GM18498 (cell line): Measurements from ENCODE around the gene SORBS2.

Source experiments
- ATAC-seq: cut with Tn5 transposase; IDR thresholded peaks from one replicate; pipeline ENCODE4 v1.9.1; 2021; ENCODE audit warnings: mild to moderate bottlenecking, moderate library complexity; ENCODE audit not compliant: unreplicated experiment

Gene SORBS2

DNA sequence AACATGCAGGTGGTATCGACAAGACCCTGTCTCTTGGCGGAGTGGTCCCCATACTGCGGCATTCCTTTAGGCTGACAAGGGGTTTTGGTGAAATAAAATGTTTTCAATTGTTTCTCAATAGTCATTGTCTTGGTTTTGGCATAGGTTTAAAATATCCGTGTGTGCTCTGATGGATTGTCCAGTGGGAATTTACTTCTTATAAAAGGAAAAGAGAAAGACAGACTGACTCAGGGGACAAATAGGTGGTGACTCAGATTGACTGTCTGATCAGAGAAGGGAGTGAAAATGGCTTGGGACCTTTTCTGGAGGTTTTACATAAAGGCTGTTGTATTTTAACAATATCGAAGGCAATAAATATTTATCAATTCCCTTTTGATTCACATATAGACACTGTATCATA is 129.8 kb downstream of the SORBS2 start:
- no peak for ATAC-seq

DNA sequence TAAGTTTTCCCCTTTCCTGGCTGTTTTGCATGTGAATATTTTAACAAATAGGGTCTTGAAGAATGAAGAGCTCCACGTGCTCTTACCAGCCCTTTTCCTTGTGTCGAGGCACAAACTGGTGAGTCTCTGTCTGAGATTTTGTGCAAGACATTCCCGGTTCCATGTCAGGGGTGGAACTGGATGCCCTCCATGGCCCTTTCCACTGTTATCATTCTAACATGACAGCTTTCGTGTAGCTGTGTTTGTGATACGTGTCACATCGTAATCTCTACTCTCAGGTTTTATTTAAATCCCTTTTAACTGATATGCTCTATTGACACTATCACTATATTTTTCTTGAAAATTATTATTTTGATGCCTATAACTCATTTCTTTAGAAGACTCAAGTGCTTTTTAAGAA is 130.4 kb downstream of the SORBS2 start:
- no peak for ATAC-seq

DNA sequence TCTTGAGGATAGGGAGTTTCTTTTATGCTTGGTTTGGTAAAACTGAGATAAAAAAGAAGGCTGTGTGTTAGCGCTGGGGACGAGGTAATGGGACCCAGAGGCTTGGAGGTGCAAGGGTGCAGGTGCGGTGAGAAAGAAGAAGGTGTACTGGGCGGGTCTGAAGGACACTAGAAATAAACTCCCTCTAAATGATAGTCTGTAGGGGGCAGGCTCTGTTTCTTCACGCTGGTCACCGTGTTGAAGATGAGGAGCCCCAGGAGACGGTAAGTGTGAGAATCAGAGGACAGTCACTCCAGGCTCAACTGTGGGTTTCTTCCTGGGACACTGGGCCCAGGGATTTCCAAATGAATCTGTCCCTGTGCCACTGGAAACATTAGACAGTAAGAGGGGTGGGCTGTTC is 131.4 kb downstream of the SORBS2 start:
- ATAC-seq = no peak

DNA sequence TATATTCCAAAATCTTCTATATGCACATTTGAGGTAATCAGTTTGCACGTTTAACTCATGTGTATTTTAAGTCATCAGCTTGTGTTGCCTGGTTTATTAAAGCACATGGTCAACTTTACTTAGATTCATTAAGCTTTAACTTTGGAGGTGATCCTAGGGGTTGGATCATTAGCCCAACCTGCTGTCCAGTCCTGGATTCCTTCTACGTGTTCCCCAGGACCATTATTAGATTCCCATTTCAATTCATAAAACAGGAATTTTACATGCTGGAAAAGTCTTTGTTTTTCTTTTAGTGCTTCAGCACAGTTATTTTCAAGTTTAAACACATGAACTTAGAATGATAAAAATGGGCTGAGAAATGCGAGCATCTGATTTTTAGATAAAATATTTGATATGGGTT is 132.5 kb downstream of the SORBS2 start:
- ATAC-seq = no peak

DNA sequence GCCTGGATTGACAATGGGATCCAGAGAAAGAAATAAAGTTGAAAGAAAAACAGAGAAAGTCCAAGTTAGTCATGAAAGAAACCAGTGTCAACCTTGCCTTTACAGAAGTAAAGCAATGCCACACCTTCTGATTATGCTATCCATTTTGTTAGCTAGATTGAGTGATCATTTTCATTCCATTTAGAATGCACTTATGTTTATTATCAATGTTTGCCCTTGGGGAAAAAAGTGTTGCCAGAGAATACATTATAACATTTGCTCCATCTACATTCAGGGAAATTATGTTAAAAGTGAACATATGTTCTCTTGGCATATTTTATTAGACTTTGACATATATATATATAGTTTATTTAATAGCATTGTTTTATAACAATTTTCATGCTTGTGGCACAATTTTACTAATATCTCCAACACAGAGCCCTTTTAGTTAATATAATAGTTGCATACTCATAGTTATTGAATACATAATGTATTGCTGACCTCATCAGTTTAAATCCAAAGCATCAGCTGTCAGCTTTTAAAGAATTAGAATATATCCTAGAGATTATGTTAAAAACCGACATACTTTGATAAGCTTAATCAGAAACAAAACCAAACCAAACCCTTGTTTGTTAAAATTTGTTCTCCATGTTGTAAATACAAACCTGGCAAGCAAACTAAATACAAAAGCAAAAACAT is 134.2 kb downstream of the SORBS2 start:
- ATAC-seq = no peak

GRCh38 chr4:185672618-185673017 is 139.4 kb downstream of the SORBS2 start:
- ATAC-seq = no peak

GRCh38 chr4:185672151-185672550 is 139.8 kb downstream of the SORBS2 start:
- no peak for ATAC-seq

DNA sequence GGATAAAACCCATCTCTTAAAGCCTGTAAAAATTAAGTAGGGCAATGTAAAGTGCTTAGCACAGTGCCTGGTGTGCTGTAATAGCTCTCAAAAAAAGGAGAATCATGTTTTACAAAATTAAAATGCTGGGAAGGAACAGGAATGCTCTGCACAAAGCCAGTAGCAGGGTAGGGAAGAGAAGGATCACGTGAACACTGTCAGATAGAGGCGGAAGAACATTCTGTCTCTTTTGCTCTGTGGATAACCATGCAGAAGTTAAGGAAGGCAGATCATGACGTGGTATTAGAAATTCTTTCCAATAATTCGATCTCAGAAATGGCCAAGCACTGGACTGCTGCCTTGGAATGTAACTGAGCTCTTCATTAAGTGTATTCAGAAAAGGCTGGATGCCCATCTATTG is 140.5 kb downstream of the SORBS2 start:
- ATAC-seq = no peak

- ATAC-seq = no peak
These were observed 140.9 kb downstream of the SORBS2 start for GRCh38 chr4:185671066-185671465.

DNA sequence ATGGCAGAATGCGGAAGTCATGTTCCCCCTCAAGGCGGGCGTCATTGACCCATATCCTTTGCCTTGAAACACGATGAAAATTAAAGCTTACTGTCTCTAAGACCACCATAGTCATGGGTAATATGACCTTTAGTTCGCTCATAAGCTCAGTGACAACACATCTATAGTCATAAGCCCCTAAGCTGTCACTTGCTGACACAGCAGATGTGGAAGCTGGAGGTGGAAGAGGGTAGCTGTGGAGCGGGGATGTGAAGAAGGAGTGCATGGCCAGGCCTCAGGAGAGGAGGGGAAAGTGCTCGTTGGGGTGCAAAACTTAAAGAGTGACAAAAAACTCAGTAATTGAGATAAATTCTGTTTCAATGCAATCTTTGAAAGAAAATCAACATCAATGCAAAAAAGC is 142.7 kb downstream of the SORBS2 start:
- ATAC-seq = no peak

GRCh38 chr4:185666156-185666555 is 145.8 kb downstream of the SORBS2 start:
- ATAC-seq = no peak

GRCh38 chr4:185665655-185666054 is 146.3 kb downstream of the SORBS2 start:
- ATAC-seq = no peak

- ATAC-seq = no peak
These were observed 147.5 kb downstream of the SORBS2 start for GRCh38 chr4:185664481-185664880.

DNA sequence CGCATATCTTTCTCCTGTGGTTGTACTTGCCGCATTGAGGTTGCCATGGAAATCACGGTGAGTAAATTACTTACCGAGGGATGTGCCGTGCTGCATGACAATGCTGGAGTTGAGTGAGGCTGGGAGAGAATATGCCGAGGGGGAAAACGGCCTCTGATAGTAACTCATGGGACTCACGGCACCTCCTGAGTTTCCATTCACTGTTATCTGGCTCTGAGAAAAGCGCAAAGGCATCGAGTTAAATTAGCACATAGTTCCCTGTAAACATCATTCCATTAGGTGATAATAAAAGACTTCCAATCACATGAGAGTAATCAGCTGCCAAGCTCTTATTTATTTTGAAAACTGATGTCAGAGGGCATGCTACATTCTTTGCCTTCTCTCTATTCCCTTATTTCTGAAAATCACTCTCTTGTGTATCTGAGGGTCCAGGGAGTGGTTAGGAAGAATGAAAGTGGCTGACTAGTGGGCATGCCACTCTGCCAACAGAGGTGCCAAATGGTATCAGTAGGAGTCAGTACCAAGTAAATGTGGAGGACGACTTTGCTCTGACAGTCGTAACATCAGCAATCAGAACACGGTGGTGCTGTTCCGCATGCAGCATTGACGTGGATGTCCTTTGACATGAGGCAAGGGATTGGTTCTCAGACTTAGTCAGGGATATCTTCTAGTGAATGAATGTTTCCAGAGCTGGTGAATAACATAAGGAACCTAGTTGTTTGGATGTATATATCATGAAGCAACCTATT is 149.8 kb downstream of the SORBS2 start:
- no peak for ATAC-seq

DNA sequence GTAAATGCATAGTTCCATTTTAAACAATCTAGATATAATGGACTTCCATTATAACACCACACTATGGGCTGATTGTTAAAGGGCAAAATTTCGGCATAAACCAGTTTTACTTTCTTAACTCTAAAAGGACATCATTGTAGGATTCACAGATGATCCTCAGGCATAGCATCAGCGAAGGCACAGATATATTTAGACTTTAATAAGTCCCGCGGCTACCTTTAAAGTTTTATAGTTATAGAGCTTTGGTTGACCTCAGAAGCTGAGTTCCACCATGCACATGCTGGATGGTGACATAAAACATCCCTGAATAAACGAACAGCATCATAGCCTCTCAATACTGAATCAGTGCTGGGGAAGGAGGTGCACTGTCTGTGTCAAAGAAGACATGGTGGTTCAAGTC is 151.7 kb downstream of the SORBS2 start:
- no peak for ATAC-seq

DNA sequence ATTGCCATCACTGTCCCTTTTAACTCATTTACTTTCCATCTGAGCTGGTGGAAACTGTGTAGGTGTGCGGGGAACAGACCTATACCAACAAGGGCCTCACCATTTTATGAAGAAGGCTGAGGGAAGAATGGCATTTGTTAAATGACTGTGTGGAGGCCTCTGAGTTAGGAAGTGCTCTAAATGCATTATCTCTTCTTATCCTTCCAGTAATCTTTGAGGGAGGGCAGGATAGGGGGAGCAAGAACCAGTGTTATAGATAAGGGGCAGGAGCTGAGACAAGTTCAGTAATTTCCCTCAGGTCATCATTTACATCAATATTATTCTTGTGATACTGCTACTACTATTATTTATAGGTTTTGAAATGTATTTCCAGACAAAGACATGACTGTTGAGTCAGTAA is 154.3 kb downstream of the SORBS2 start:
- ATAC-seq = no peak

- ATAC-seq = no peak
These were observed 154.8 kb downstream of the SORBS2 start for GRCh38 chr4:185657183-185657582.

- no peak for ATAC-seq
These were observed 155.5 kb downstream of the SORBS2 start for GRCh38 chr4:185656467-185656931.

GRCh38 chr4:185654965-185655554 is 156.9 kb downstream of the SORBS2 start:
- no peak for ATAC-seq

DNA sequence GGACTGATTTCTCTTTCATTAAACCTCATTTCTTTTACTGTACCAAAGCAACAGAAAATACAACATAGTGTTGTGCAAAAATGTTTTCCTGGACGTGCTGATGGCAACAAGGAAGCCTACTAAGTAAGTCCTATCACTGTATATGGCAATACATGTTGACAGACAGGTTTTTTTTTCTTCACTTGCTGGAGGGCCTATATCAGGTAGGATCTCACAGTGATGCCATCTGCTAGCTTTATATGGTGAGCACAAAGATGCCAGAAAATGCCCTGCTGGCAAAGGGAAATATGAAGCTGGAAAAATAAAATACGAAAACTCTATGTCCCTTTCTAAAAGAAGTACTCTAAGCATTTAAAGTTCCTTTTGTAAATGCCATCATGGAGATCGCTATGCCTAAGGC is 157.7 kb downstream of the SORBS2 start:
- no peak for ATAC-seq

GRCh38 chr4:185651851-185652250 is 160.1 kb downstream of the SORBS2 start:
- ATAC-seq = no peak

DNA sequence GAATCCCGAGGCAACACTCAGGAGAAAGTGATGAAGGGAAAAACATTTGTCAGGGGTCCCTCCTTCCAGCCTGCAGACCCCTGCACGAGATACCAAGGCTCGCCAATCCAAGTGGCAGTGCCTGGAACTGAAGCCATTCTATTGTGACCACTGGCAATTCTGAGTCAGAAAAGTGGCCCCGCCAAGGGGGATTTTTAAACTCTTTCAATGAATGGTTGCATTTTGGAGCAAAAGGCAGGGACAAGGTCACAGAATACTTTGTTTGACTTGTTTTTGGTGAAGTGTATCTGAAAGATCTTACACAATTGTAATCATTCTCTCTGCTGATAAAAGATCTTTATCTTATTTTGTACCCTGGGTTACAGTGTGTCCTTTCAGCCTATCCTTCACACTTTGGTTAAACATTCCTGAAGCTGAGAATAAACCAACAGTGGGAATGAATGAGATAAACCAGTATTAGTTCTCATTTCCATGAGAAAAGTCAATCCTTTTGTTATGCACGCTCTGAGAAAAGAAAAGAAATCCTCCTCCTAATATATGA is 160.8 kb downstream of the SORBS2 start:
- no peak for ATAC-seq
